Nucleus accumbens (tissue), 56 donors: ENCODE data around the gene SMIM41.
"Not testable (repeated sequence)": the region's sequence is repeated elsewhere in the genome, so short reads cannot be mapped to it uniquely, and the experiment has no call there.

Experiments used
- DNase-seq, 56 donors: peaks; one replicate each; lab custom pipeline; 2025; lab: John Stamatoyannopoulos, UW

SMIM41 gene

DNA sequence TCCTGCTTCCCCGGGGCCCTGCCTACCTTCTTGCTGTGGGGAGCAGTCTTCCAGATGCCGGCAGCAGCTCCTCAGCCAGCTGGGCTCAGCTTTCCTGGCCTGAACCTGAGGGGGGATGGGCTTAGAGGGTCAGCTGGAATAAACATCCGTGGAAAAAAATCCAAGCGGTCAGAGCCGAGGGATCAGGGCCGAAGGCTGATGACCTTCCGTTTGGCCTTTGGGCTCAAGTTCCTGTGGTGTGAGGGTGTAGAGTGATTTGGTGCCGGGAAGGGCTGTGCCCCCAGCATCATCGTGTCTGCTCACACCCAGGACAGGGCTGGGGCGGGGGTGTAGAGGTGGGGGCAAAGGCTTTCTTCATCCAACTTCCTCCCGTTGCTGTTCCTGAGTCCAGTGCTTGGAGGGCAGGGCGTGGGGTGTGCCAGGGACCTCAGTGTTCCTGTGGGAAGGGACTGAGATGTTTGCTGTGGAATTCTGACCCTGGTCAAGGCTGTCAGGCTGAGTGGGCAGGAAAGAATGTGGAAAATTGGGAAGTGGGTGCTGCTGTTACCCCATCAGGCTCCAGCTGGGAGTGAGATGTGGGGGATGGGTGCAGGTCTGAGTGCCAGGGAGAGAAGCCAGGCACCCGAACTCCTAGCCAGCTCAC lies 2.6 kb downstream of the SMIM41 start:
- no peak for DNase-seq

DNA sequence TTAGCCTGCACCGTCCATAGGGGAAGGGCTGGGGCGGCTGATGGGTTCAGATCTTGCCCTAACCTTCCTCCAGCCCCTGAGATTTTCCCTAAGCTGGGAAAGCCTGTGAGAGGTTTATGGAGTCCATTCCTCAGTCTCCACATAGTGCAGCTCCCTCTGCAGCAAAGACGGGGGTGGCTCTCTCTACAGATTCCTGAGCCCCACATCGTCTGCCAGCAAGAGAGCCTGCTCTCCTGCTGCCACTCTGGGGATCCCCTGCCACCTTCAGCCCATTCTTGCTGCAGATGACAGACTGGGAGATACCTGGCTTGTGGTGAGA lies 3.1 kb downstream of the SMIM41 start:
- DNase-seq: peak in 4 of 56 donors; percentile 15 to 22 (median 18)

DNA sequence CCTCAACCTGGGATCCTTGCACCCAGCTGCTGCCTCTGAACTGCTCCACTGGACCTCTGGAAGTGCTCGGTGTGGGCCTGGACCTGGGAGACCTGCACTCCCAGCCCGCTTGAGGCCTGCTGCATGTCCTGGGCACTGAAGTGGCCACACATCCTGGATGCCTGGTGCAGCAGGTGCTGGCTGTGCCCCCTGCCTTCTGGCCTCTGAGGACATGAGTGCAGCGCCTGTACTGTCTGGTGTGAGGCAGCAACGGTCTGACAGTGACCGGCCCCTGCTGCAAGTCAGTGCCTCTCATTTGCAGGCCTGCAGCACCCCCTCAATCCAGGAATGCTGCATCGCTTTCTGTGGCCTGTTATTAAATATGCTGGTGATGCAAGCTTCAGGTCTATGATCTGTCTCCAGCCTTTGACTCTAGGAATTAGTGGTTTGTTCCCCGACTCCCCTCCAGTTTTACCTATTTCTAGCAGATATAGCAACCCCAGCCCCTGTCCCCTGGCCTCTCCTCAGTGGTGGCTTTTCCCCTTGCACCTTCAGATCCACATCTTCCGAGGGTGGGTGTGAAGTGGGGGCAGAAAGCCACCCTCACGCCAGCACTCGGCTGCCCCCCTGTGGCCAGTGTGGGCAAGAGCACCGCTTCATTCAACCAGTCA lies 3.6 kb downstream of the SMIM41 start:
- DNase-seq: peak in 38 of 56 donors; percentile 9 to 77 (median 38)

DNA sequence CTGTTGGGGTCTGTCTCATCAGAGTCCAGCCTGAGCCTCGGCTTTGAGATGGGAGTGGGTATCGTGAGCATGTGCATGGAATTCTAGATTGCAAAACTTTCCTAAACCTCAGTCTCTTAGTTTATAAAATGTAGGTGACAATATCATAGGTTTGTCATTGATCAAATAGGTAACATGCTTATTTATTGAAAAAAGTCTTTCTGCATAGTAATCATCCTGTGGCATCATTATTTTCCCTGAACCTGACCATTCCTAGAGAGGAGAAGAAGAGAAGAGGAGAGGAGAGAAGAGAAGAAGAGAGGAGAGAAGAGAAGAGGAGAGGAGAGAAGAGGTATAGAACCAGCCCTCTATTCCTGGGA lies 4.1 kb downstream of the SMIM41 start:
- no peak for DNase-seq

DNA sequence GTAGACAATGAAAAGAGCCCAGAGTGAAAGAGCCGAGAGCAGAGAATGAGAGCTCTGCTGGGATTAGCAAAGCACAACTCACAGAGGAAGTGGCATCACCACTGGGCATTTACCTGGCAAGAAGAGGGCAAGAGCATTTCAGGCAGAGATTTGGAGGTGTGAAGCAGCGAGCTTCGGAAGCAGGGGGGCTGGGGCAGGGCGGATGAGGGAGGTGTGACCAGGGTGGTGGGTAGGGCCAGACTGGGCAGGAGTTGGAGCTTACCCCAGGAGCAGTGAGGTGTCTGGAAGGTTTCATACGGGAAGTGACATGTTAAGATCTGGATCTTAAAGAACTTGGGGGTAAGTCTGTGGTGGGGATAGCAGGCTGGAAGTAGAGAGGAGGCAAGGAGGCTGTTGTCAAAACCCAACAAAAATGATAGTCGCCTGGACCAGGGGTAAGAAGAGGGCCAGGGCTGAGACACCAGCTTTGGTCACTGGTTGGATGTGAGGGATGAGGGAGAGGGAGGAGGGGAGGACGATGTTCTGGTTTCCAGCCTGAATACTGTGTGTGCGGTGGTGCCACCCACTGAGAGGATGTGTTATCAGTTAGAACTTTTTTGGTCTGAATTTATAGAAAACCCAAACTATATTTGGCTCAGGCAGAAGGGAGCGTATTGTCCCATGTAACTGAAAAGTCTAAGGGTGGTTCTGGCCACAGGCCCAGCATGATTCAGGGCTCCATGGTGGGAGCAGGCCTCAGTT lies 5.2 kb downstream of the SMIM41 start:
- no peak for DNase-seq

DNA sequence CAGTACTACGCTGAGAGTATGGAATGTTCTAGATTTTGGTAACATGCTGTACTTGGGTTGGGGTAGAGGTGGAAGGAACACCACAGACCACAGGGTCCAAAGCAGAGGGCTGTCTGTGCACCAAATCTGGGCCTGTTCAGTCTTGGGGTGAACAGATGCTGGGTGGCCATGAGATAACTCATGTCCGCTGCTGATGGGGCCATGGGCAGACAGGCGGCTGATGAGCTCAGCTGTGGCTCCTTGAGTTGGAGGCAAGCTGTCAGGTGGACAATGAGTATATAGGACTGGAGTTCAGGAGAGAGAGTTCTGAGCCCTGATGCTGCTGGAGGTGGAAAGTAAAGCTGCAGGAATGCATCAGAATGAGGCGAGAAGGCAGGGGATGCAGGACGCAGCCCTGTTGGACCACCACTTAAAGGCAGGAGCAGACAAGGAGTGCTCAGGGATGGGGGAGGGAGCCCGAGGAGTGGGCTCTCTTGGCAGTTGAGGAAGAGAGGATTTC lies 6.2 kb downstream of the SMIM41 start:
- no peak for DNase-seq

DNA sequence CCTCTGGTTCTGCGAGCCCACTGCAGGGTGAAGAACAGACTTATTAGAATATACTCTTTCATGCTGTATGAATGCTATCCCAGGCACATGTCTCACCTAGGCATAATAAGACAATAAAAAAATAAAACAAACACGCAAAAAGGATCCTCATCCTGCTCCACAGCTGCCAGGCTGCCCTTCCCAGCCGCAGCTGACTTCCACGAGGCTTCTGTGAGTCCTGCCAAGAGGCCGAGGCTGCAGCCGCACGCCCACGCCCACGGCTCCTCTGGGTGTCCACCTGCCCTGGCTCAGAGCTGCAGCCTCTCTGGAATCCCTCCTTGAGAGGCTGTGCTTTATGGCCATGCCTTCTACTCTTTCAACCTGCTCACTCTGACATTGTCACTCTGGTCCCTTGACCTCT lies 6.9 kb downstream of the SMIM41 start:
- DNase-seq: no peak

DNA sequence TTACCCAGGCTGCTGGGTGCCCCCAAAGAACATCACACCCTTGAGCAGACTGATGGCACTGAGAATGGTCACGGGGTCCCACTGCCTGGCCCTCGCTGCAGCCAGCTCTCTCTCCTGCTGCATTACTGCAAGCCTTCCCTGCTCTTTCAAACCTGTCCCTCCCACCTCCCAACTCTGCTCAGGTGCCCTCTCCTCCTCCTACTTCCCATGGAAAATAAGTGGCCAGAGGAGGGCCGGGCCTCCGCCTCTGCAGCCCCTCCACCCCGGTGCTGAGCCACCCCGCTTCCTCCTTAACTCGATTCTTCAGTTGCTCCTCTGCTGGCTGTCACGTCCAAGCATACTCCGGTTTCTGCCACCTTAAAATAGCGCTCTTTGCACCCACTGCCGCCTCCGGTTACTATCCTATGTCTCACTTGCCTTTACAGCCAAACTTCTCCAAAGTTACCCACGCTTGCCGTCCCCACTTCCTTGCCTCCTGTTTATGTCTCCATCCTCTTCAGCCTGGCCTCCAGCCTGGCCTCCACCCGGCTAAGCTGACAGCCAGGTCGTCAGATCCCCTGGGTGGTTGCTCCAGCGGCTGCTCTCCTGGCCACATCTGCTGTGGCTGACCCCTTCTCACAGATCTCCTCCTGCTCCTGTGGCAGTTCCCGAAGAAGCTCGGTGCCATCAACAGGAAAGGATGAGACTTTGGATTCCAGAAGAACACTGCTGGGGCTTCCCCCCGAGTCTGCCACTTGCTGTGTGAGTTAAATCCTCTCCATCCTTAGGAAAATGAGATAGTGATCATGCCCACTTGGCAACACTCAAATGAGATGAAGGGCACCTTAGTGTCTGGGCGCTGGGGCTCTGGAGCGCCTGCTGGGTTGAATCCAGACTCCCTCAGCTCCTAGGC lies 7.7 kb downstream of the SMIM41 start:
- no peak for DNase-seq

DNA sequence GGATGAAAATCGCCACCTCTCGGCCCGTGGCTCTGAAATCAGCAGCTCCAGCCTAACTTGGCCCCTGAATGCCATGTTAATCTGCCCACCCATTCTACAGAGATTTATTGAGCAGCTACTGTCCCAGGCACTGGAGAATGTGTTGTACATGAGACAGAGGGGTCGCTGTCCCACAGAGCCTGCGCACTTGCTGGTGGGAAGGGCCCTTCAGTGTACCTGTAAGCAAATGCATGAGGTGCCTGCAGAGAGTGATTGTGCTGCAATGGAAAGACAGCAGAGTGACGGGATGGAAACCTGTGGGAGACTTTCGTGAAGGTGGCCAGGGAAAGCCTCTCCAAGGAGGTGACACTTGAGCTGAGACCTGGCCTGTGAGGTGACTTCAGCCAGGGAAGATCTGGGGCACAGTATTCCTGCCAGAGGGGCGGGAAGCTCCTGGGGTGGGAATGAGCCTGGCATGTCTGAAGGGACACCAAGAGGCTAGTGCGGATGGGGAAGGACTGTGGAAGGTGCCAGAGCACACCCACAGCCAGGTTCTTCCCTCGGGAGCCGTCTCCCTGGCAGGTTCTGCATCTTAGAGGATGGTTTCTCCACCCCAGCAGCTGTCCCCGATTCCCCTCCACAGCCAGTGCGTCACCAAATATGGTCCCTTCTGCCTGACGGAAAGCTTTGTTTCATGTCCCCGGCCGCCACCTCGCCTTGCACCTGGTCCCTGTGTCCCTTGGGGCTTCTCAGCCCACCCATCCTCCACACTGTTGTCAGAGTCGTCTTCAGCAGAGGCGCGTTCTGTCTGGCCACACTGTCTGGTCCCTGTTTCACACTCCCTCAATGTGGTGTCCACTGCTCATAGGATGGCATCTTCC lies 8.7 kb downstream of the SMIM41 start:
- no peak for DNase-seq

DNA sequence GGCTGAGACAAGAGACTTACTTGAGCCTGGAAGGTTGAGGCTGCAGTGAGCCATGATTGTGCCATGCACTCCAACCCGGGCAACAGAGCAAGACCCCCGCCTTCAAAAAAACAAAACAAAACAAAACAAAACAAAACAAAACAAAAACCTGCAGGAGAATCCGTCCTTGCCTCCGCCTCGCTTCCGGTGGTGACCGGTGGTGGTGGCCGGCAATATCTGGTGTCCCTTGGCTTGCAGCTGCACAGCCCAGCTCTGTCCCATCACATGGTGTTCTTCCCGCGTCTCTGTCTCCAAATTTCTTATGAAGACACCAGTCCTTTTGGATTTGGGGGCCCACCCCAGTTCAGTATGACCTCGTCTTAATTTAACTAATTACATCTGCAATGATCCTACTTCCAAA lies 10.0 kb downstream of the SMIM41 start:
- DNase-seq: no peak

DNA sequence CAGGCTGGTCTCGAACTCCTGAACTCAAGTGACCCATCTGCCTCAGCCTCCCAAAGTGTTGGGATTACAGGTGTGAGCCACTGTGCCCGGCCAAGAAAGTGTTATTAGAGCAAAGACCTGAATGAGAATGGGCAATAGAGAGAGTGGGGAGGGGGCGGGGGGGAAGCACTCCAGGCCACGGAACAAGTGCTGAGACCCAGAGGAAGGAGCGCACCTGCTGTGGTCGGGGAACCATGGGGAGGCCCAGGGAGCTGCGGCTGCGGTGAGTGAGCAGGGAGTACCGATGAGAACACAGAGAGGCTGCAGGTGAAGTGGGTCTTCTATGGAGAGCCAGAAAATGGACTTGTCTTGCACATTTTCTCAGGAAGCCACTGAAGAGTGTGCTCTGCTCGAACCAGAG lies 10.8 kb downstream of the SMIM41 start:
- DNase-seq: no peak

DNA sequence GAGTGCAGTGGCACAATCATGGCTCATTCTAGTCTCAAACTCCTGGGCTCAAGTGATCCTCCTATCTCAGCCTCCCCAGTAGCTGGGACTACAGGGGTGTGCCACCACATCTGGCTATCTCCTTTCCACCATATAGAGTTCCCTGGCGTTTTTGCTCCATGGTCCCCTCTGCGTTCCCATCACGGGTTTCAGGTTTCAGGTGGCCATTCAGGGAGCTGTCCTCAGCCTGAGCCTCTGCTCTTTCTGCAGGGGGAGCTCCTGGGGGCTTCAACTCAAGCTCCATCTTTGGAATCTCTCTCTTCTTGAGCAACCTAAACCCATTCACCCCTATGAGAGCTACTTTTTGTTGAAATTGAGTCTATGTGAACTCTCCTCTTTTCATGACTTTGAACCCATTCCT lies 11.6 kb downstream of the SMIM41 start:
- no peak for DNase-seq

DNA sequence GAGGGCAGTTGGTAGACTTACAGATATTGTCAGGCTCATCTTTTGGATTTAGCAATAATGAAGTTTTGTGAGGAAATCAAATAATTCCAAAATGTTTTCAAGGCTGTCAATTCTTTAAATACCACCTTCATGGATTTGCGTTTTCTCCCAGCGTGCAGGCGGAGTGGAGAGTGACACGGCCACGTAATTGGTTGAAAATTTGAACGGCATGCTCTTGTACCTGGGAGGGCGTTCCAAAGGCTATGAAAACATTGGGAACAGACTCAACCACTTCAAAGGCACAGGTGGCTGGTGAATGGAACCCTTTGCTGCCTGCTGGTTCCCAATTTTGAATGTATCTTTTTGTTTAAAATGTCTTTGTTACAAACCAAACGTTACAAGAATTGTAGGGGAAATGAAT lies 12.4 kb downstream of the SMIM41 start:
- no peak for DNase-seq

DNA sequence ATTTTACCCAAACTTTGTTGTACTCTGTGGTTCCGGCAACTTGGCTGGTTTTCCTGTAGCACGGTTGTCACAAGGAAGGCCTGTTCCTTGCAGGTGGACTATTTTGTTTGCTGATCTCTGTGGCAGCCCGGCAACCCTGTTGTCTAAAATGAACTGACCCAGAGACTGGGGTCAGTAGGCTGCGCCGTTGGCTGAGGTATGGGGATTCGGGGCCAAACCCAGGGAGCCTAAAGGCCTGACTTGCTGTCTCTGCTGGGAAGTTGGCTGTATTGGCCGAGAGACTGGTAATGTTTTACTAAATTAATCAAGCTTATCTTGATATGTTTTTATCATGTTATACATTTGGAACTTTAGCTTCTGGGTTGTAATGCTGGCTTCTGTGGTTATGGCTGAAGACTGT lies 13.8 kb downstream of the SMIM41 start:
- DNase-seq: no peak

DNA sequence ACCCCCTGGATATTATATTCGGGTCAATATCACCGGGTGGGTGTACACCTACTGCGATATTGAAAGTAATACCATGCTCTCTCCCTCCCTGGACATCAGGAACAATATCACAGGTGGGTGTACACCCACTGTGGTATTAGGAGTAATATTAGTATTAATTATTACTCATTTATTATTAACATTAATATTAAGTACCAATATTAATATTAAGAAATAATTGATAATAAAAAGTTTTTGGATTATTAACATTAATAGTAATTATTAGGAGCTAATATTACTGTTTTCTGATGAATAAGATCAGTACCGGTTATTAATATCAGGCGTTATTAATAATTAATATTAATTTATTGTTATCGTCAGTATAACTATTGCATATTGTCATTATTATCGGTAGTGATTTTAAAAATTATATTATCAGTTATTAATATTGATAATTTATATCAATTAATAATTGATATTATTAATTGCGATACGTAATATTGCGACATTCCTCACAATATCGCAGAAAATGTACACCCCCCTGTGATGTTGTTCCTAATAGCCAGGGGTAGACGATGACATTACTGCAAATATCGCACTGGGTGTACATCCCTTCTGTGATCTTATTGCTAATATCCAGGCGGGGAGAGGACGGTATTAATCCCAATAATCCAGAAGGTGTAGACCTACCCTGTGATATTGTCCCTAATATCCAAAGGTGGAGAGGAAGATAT lies 17.0 kb downstream of the SMIM41 start:
- DNase-seq: no peak

DNA sequence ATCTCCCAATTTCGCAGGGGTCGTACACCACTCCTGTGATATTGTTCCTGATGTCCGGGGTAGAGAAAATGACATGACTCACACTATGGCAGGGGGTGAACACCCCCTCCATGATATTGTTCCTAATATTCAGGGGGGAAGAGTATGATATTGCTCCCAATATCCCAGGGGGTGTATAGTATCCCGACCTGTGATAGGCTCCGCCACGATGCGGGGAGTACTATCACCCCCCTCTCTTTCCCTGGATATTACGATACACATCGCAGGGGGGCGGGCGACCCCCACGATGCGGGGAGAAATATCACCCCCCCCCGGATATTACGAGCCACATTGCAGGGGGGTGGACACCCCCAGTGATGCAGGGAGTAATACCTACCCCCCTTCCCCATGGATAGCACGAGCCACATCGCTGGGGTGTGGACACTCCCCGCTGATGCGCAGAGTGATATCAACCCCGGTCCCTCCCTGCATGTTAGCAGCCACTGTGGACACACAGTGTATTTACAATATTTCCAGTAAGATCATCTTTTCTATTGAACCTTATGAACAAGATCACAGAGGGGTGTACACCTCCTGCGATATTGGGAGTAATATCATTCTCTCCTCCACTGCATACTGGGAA lies 17.7 kb downstream of the SMIM41 start:
- no peak for DNase-seq

DNA sequence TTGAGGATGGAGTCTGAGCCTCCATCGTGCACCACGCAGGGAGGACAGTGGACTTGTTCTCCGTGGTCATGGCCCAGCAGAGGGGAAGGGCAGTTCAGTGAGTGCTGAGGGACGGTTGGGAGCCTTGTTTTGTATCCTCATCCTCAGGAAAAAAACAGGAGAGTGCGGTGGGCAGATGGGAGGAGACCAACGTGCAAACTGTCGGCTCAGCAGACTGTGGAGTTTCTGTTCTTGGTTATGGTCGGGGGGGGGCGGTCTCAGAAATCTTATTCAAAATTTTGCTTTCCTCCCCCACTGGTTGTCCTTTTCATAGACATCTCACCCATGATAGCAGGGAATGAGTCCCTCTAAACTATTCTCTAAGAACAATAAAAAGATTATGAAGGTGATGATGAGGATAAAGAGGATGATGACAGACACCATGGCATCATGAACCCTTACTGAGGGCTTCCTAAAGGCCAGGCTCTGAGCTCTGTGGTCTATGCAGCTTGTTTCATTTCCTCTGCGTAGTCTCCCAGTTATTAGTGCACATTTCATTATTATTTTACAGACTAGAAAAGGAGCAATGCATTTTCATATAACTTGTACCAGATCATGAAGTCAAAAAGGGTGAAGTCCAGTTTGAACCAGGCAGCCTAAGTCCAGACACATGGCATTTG lies 25.1 kb downstream of the SMIM41 start:
- not testable (repeated sequence) for DNase-seq
